GM18498 (cell line): ENCODE measurements around the gene EAPP.
A peak's percentile ranks its signal among the peaks of the same experiment; 100 is the strongest.
"Not testable (repeated sequence)": the region's sequence is repeated elsewhere in the genome, so short reads cannot be mapped to it uniquely, and the experiment has no call there.

ENCODE experiments used
- ATAC-seq: cut with Tn5 transposase; IDR thresholded peaks from one replicate; pipeline ENCODE4 v1.9.1; 2021; ENCODE audit warnings: mild to moderate bottlenecking, moderate library complexity; ENCODE audit not compliant: unreplicated experiment

The EAPP gene

GRCh38 chr14:34538871-34539406 is 562 bp downstream of the EAPP start:
- ATAC-seq: peak; percentile 15

- ATAC-seq: not testable (repeated sequence)
Observed at GRCh38 chr14:34538096-34538495, 1.4 kb downstream of the EAPP start.

- no peak for ATAC-seq
Observed at GRCh38 chr14:34537677-34538009, 1.9 kb downstream of the EAPP start.

- no peak for ATAC-seq
Observed at GRCh38 chr14:34536951-34537676, 2.4 kb downstream of the EAPP start.

GRCh38 chr14:34527591-34527990 is 11.9 kb downstream of the EAPP start:
- no peak for ATAC-seq

GRCh38 chr14:34524216-34524615 is 15.3 kb downstream of the EAPP start:
- ATAC-seq: not testable (repeated sequence)

GRCh38 chr14:34522496-34522895 is 17.0 kb downstream of the EAPP start:
- no peak for ATAC-seq

- ATAC-seq: not testable (repeated sequence)
Observed at GRCh38 chr14:34521071-34521470, 18.4 kb downstream of the EAPP start.

- not testable (repeated sequence) for ATAC-seq
Observed at GRCh38 chr14:34520304-34520970, 19.1 kb downstream of the EAPP start.

GRCh38 chr14:34507884-34508283 is 31.6 kb downstream of the EAPP start:
- ATAC-seq: no peak

- no peak for ATAC-seq
Observed at GRCh38 chr14:34507459-34507858, 32.0 kb downstream of the EAPP start.

- ATAC-seq: not testable (repeated sequence)
Observed at GRCh38 chr14:34505124-34505491, 34.4 kb downstream of the EAPP start.

GRCh38 chr14:34504027-34504426 is 35.5 kb downstream of the EAPP start:
- not testable (repeated sequence) for ATAC-seq

GRCh38 chr14:34502545-34503225 is 36.8 kb downstream of the EAPP start:
- ATAC-seq: no peak

GRCh38 chr14:34502001-34502400 is 37.5 kb downstream of the EAPP start:
- no peak for ATAC-seq

GRCh38 chr14:34501004-34501580 is 38.4 kb downstream of the EAPP start:
- no peak for ATAC-seq

- ATAC-seq: peak; percentile 52
Observed at GRCh38 chr14:34498684-34499412, 40.7 kb downstream of the EAPP start.

GRCh38 chr14:34496679-34497513 is 42.6 kb downstream of the EAPP start:
- no peak for ATAC-seq

GRCh38 chr14:34496007-34496678 is 43.4 kb downstream of the EAPP start:
- ATAC-seq: no peak
